Measurements from ENCODE around the gene KLK7.
"Not testable (repeated sequence)": the region's sequence is repeated elsewhere in the genome, so short reads cannot be mapped to it uniquely, and the experiment has no call there.

KLK7 gene

DNA sequence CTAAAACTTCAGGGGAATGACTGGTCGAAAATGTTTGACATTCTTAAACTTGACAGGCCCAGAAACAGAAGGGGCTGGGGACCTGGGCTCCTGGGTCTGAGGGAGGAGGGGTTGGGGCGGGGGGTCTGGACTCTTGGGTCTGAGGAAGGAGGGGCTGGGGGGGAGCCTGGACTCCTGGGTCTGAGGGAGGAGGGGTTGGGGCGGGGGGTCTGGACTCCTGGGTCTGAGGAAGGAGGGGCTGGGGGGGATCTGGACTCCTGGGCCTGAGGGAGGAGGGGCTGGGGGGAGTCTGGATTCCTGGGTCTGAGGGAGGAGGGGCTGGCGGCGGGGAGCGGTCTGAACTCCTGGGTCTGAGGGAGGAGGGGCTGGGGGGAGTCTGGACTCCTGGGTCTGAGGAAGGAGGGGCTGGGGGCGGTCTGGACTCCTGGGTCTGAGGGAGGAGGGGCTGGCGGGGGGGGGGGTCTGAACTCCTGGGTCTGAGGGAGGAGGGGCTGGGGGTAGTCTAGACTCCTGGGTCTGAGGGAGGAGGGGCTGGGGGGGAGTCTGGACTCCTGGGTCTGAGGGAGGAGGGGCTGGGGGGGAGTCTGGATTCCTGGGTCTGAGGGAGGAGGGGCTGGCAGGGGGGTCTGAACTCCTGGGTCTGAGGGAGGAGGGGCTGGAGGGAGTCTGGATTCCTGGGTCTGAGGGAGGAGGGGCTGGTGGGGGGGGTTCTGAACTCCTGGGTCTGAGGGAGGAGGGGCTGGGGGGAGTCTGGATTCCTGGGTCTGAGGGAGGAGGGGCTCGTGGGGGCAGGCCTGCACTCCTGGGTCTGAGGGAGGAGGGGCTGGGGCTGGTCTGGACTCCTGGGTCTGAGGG is 8.8 kb downstream of the KLK7 start:
- no peaks in the 10 kb centered on the region for H3K36me3 ChIP-seq
- H3K4me1 ChIP-seq: no peaks in the 10 kb centered on the region
- H3K27me3 ChIP-seq: no peaks in the 10 kb centered on the region
- H4K20me1 ChIP-seq: no peaks in the 10 kb centered on the region
- TF ChIP-seq Cebpa-rat (IDR thresholded peaks at IDR 0.05): no peak
- H3K9ac ChIP-seq: no peak overlapping the region
- no peak overlapping the region for H3K4me3 ChIP-seq
- no peak overlapping the region for H3K4me2 ChIP-seq
- no peaks in the 10 kb centered on the region for H3K9me3 ChIP-seq (replicated peaks in 1 of 11)
- no peak overlapping the region for H3K27ac ChIP-seq

DNA sequence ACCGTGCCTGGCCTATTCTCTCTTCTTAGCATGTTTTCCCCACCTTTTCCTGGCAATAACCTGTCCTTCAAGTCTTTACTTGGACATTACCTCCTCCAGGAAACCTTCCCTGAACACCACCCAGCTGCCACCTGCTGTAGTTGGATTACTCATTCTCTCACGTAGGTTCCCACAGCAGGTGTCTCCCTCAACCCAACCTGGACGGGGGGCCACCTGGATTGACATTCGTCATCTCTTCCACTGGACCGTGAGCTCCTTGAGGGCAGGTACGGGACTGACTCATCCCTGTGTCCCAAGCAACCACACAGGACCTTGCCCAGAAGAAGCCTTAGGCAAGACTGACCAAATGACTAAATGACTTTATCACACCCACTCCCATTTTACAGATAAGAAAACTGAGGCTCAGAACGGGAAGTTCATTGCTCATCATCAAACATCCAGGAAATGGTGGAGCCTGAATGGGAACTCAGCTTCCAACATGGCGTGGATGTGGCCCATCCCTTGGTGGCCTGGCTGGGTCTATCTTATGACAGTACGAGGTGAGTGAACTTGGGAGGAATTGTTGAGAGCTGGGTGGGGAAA is 10.8 kb downstream of the KLK7 start:
- Histone ChIP-seq H4K20me1 (no peaks in the 10 kb centered on the region), H3K4me3 (no peak overlapping the region), H3K36me3 (no peaks in the 10 kb centered on the region), H3K27me3 (no peaks in the 10 kb centered on the region), H3K27ac (no peak overlapping the region), H3K9ac (no peak overlapping the region), H3K4me2 (no peak overlapping the region), H3K4me1 (peaks cover 9 to 20% (median 17%) of the 10 kb centered on the region in 10 experiments), H3K9me3 (replicated peaks in 1 of 11) (no peaks in the 10 kb centered on the region)
- TF ChIP-seq Cebpa-rat (IDR thresholded peaks at IDR 0.05): no peak

DNA sequence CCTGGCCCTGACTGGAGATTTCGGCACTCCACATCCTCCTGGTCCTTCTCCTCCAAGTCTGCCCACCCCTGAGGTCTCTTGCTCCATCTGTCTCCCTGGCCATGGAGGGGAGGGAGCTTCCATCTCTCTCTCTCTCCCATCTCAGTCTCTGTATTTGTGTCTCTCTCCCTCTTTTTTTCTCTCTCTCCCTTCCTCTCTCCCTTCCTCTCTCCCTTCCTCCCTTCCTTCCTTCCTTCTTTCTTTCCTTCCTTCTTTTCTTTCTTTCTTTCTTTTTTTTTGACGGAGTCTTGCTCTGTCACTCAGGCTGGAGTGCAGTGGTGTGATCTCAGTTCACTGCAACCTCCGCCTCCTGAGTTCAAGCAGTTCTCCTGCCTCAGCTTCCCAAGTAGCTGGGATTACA is 13.9 kb downstream of the KLK7 start:
- H3K9ac ChIP-seq; H3K27ac ChIP-seq; H3K4me3 ChIP-seq; H4K20me1 ChIP-seq; H3K36me3 ChIP-seq; H3K9me3 ChIP-seq (replicated peaks in 1 of 11); H3K27me3 ChIP-seq: not testable (repeated sequence)
- peaks cover 10 to 22% (median 18%) of the 10 kb centered on the region in 10 experiments for H3K4me1 ChIP-seq
- H3K4me2 ChIP-seq: peak overlapping the region in 6 of 11 experiments; percentile 21 to 61 (median 43); a peak in 8 of 22 replicates

DNA sequence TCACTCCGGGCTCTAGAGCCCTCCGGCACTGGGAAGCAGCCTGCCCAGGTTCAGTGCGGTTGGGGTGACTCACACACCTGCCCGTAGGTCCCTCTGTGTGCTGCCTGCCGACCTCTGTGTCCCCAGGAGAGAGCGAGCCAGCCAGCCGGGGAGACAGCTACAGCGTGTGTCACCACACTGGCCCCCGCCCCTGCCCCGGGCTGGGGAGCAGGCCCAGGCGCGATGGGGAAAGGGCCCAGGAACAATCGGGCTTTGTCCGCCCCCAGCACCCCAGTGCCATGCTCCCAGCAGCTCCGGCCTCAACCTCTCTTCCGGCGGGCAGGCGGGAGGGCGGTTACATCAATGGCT is 14.3 kb downstream of the KLK7 start, which contains the start of gene KLK6:
Gene KLK6 (minus strand): TSS at position 179 of the 348 bp plus-strand sequence. CDS start 1,487 bp downstream, outside the sequence.
- Histone ChIP-seq H4K20me1 (no peaks in the 10 kb centered on the region), H3K27ac (no peak within 1 kb of the TSS), H3K27me3 (no peaks in the 10 kb centered on the region), H3K4me3 (no peak within 1 kb of the TSS), H3K36me3 (no peaks in the 10 kb centered on the region), H3K9ac (0 out of 22 replicates have a peak within 1 kb of the TSS, but pooled peaks of 1 of the 11 experiments have one; percentile 15), H3K4me2 (peak within 1 kb of the TSS in 10 of 11 experiments; percentile 5 to 61 (median 33); a peak in 17 of 22 replicates), H3K4me1 (peaks cover 10 to 22% (median 18%) of the 10 kb centered on the region in 10 experiments), H3K9me3 (replicated peaks in 1 of 11) (no peaks in the 10 kb centered on the region)
- TF ChIP-seq Cebpa-rat (IDR thresholded peaks at IDR 0.05): no peak

DNA sequence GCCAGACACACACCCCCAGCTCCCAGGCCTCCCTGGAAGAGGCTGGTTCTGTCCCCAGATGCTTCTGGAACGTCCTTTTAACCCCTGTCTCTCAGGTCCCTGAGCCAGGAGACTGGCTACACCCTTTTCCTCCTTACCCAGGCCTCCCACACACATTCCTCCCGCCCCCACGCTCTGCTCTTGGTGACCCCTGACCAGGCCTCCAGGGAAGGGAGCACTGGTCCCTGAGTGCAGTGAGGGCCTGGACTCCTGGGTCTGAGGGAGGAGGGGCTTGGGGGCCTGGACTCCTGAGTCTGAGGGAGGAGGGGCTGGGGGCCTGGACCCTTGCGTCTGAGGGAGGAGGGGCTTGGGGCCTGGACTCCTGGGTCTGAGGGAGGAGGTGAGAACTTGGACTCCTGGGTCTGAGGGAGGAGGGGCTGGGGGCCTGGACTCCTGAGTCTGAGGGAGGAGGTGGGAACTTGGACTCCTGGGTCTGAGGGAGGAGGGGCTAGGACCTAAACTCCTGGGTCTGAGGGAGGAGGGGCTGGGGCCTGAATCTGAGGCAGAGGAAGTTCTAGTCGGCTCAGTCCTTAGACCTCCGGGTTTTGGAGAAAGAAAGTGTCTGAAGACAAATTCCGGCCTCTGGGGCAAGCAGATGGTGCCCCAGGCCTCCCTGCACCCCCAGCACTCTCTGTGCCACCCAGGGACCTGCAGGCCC is 14.9 kb downstream of the KLK7 start:
- Histone ChIP-seq H3K27me3 (no peaks in the 10 kb centered on the region), H4K20me1 (no peaks in the 10 kb centered on the region), H3K4me2 (peak overlapping the region in 10 of 11 experiments; percentile 5 to 61 (median 33); a peak in 17 of 22 replicates), H3K4me3 (no peak overlapping the region), H3K9me3 (replicated peaks in 1 of 11) (peaks cover 0 to 1% (median 0%) of the 10 kb centered on the region in 11 experiments; a peak in 1 of 22 replicates), H3K4me1 (peaks cover 10 to 22% (median 18%) of the 10 kb centered on the region in 10 experiments), H3K27ac (no peak overlapping the region), H3K9ac (0 out of 22 replicates have a peak overlapping the region, but pooled peaks of 1 of the 11 experiments have one; percentile 15), H3K36me3 (no peaks in the 10 kb centered on the region)
- TF ChIP-seq Cebpa-rat (IDR thresholded peaks at IDR 0.05): no peak

DNA sequence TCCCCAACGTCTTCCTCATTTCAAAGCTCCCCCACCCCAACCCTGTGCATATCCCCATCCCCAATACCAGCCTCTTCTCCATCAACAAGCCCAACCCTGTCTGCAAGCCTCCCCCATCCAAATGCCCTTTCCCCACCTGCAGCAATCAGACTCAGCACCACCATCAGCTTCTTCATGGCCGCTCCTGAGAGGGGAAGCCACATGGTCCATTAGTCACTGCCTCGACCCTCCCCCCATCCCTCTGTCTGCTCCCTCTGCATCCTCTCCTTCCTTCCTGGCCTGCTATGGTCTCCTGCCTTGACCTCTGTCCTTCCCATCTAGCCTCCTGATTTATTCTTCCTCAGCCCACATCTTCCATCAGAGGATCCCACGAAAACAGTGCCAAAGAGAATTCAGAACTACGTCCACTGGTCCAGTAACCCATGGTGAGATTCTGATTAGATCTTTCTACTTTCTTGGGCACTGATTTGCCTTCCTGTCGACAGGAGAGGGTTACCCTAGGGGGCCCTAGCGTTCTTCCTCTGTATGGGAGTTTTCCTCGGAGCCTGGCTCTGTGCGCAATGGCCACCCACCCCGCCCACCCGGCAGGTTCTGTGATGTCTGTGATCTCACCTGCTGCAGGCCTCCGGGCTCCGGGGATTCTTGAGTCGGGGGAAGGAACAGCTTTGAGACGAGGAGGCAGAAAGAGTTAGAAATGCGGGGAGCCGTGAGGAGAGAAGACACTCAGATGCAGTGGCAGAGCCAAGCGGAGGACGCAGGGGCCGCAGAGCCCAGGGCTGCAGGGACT is 15.6 kb downstream of the KLK7 start:
- H3K4me2 ChIP-seq: peak overlapping the region; percentile 29 to 66 (median 53); a peak in 20 of 22 replicates
- no peaks in the 10 kb centered on the region for H4K20me1 ChIP-seq
- no peak overlapping the region for H3K27ac ChIP-seq
- peaks cover 0 to 8% (median under 1%) of the 10 kb centered on the region in 11 experiments; a peak in 3 of 22 replicates for H3K9me3 ChIP-seq (replicated peaks in 1 of 11)
- no peak overlapping the region for H3K4me3 ChIP-seq
- H3K9ac ChIP-seq: no peak overlapping the region
- H3K27me3 ChIP-seq: no peaks in the 10 kb centered on the region
- H3K36me3 ChIP-seq: no peaks in the 10 kb centered on the region
- H3K4me1 ChIP-seq: peaks cover 10 to 22% (median 18%) of the 10 kb centered on the region in 10 experiments
- TF ChIP-seq Cebpa-rat (IDR thresholded peaks at IDR 0.05): no peak

DNA sequence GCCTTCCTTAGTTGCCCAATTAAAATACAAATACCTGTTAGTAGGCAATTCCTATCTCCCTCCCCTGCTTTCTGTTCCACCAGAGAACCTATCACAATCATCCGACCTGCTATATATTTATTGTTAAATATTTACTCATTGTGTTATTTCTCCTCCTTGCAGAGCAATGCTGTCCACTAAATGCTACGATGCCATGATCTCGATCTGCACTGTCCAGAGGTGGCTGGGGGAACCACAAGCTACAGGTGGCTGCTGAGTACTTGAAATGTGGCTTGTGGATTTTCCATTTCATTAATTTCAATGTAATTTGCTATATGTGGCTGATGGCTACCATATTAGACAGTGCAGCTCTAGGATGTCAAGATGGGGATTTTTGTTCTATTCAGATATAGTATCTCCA is 19.5 kb downstream of the KLK7 start:
- no peak for TF ChIP-seq Cebpa-rat (IDR thresholded peaks at IDR 0.05)
- H3K4me2 ChIP-seq: no peak overlapping the region
- H3K9ac ChIP-seq: no peak overlapping the region
- no peaks in the 10 kb centered on the region for H3K36me3 ChIP-seq
- H3K27ac ChIP-seq: no peak overlapping the region
- peaks cover 0 to 20% (median 12%) of the 10 kb centered on the region in 11 experiments; a peak in 10 of 22 replicates for H3K9me3 ChIP-seq (replicated peaks in 1 of 11)
- H3K27me3 ChIP-seq: no peaks in the 10 kb centered on the region
- H4K20me1 ChIP-seq: no peaks in the 10 kb centered on the region
- no peak overlapping the region for H3K4me3 ChIP-seq
- H3K4me1 ChIP-seq: peaks cover 9 to 15% (median 14%) of the 10 kb centered on the region in 10 experiments

DNA sequence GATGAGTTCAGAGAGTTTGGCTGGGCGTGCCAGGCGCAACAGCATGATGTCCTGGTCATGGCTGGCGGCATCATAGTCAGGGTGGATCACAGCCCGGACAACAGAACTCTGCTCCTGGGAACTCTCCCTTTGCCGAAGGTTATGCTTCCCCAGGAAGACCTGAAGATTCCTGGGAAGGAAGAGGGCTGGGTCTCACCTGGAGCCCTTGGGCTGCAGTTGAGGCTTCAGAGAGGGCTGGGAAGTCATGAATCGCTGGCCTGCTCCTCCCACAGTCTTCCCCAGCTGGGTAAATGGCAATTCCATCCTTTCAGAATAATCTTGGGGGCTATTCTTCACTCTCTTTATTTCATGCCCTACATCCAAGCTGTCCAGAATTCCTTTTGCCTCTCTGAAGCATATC is 20.3 kb downstream of the KLK7 start:
- Histone ChIP-seq H3K9ac (no peak overlapping the region), H3K4me2 (no peak overlapping the region), H4K20me1 (no peaks in the 10 kb centered on the region), H3K27ac (no peak overlapping the region), H3K4me1 (peaks cover 0 to 6% (median 5%) of the 10 kb centered on the region in 10 experiments; a peak in 16 of 20 replicates), H3K27me3 (no peaks in the 10 kb centered on the region), H3K4me3 (no peak overlapping the region), H3K9me3 (replicated peaks in 1 of 11) (peaks cover 0 to 20% (median 12%) of the 10 kb centered on the region in 11 experiments; a peak in 10 of 22 replicates), H3K36me3 (no peaks in the 10 kb centered on the region)
- TF ChIP-seq Cebpa-rat (IDR thresholded peaks at IDR 0.05): no peak

Measured in BLaER1 treated with 17β-estradiol and CSF1 and Interleukin-3, amounts not matched to agents 10 nM and 100 nM (cell line).